CD4-positive, alpha-beta T cell (primary cell): Measurements from ENCODE around the gene SOX3. TPM values are rescaled to one million over a fixed set of nuclear protein-coding genes. Genes with fewer than 3 reads are reported as not detected.

Source experiments
- ATAC-seq: fragments of 200-7000 bp; cut with Tn5 transposase; one replicate; pipeline ENCODE4 v1.10.0; 2022; ENCODE audit warnings: mild to moderate bottlenecking; ENCODE audit not compliant: poor library complexity
- CTCF ChIA-PET: fragments of 350-600 bp; sonication (Branson Sonifier 250); formaldehyde crosslinking; loops from one replicate; lab custom pipeline; 2021; ENCODE audit warnings: antibody characterized with exemption, inconsistent platforms; lab: Charles Lee
- POLR2A ChIA-PET: fragments of 350-600 bp; sonication (Branson Sonifier 250); formaldehyde crosslinking; loops from one replicate; lab custom pipeline; 2021; ENCODE audit warnings: antibody characterized with exemption, inconsistent platforms; lab: Charles Lee
- DNase-seq, 14 experiments: peaks; one replicate each; pipeline ENCODE4 v3.0.0-alpha.2; 2013 to 2020; ENCODE audit warnings: mixed read lengths in 2 of 14
- H3K27ac ChIP-seq, 2 donors: one replicate each; pipeline versions ENCODE4 v1.5.1 to v1.7.0; 2013; ENCODE audit warnings: low read length in 2 of 2, low read depth in 1 of 2, mild to moderate bottlenecking in 1 of 2
- H3K27me3 ChIP-seq, 2 experiments: 1 replicate in 1 of 2; 2 replicates in 1 of 2; pipeline versions ENCODE4 v1.6.1 to v1.7.0; 2013; ENCODE audit warnings: low read length in 2 of 2, control low read depth in 1 of 2, mild to moderate bottlenecking in 1 of 2, moderate library complexity in 1 of 2; ENCODE audit not compliant: insufficient read depth in 2 of 2, control insufficient read depth in 1 of 2
- H3K36me3 ChIP-seq: one replicate; pipeline ENCODE4 v1.6.1; 2013; ENCODE audit warnings: low read length, control low read depth; ENCODE audit not compliant: insufficient read depth
- H3K4me1 ChIP-seq: one replicate; pipeline ENCODE4 v1.6.1; 2013; ENCODE audit warnings: low read length, control low read depth; ENCODE audit not compliant: insufficient read depth
- H3K4me3 ChIP-seq: one replicate; pipeline ENCODE4 v1.5.1; 2013; ENCODE audit warnings: mild to moderate bottlenecking, low read length, moderate library complexity
- H3K9me3 ChIP-seq, 2 experiments: 1 replicate in 1 of 2; 2 replicates in 1 of 2; pipeline versions ENCODE4 v1.6.1 to v1.7.0; 2013; ENCODE audit warnings: low read length in 2 of 2, mild to moderate bottlenecking in 2 of 2, control low read depth in 1 of 2, moderate library complexity in 1 of 2; ENCODE audit not compliant: control insufficient read depth in 1 of 2, insufficient read depth in 1 of 2
- H3K27ac Mint-ChIP-seq: one replicate; pipeline ENCODE4 v1.8.0; 2020; ENCODE audit warnings: mixed read lengths
- H3K27me3 Mint-ChIP-seq: one replicate; pipeline ENCODE4 v1.8.0; 2021; ENCODE audit warnings: mixed read lengths
- H3K36me3 Mint-ChIP-seq: one replicate; pipeline ENCODE4 v1.8.0; 2021; ENCODE audit warnings: low read depth, mixed read lengths
- H3K4me1 Mint-ChIP-seq: one replicate; pipeline ENCODE4 v1.8.0; 2021; ENCODE audit warnings: low read depth, mixed read lengths
- H3K4me3 Mint-ChIP-seq: one replicate; pipeline ENCODE4 v1.8.0; 2020; ENCODE audit warnings: mild to moderate bottlenecking, mixed read lengths
- H3K9me3 Mint-ChIP-seq: one replicate; pipeline ENCODE4 v1.8.0; 2020; ENCODE audit warnings: mixed read lengths
- CTCF ChIP-seq: fragments of 200-600 bp; IDR thresholded peaks from one replicate; pipeline ENCODE4 v1.8.0; 2022; ENCODE audit warnings: antibody characterized with exemption, mild to moderate bottlenecking
- intact Hi-C, 2 experiments: fragments of 100-400 bp; cut with DNase I in 1 of 2; cut with micrococcal nuclease in 1 of 2; formaldehyde crosslinking; loops; one replicate each; pipeline versions ENCODE4 v1.15.1 to v1.9.0; 2023 to 2025; cut with DNase I, micrococcal nuclease
- total RNA-seq, 174 experiments: library from RNA in 2 of 174; stranded (reverse) in 2 of 174; gene quantifications; one replicate each; pipeline ENCODE4 v1.2.3 and lab custom pipeline; 2021 to 2026

The SOX3 gene
- total RNA-seq, 2 experiments from 2014 or later: not detected

GRCh38 chrX:140475025-140475424 lies 29.8 kb downstream of the SOX3 start:
- ATAC-seq: no peak
- Mint-ChIP-seq H3K36me3 (no peaks in the 10 kb centered on the region), H3K4me1 (no peaks in the 10 kb centered on the region), H3K9me3 (peaks cover 3% of the 10 kb centered on the region), H3K27me3 (no peaks in the 10 kb centered on the region), H3K4me3 (no peak overlapping the region), H3K27ac (no peak overlapping the region)
- Histone ChIP-seq H3K36me3 (no peaks in the 10 kb centered on the region), H3K9me3 (peaks cover 8 to 10% of the 10 kb centered on the region in 2 experiments), H3K27ac (no peak overlapping the region), H3K27me3 (no peaks in the 10 kb centered on the region), H3K4me1 (no peaks in the 10 kb centered on the region), H3K4me3 (no peak overlapping the region)
- intact Hi-C loops: no loop called here
- TF ChIP-seq CTCF: no peak
- ChIA-PET POLR2A (no interaction called here), CTCF (no interaction called here)
- no peak for DNase-seq

- Histone ChIP-seq H3K27me3 (no peaks in the 10 kb centered on the region), H3K4me1 (no peaks in the 10 kb centered on the region), H3K27ac (no peak overlapping the region), H3K4me3 (no peak overlapping the region), H3K36me3 (no peaks in the 10 kb centered on the region), H3K9me3 (no peaks in the 10 kb centered on the region)
- Mint-ChIP-seq H3K27ac (no peak overlapping the region), H3K9me3 (no peaks in the 10 kb centered on the region), H3K27me3 (no peaks in the 10 kb centered on the region), H3K4me1 (no peaks in the 10 kb centered on the region), H3K4me3 (no peak overlapping the region), H3K36me3 (no peaks in the 10 kb centered on the region)
- ChIA-PET CTCF (no interaction called here), POLR2A (no interaction called here)
- ATAC-seq (no peak), DNase-seq (no peak)
- intact Hi-C loops: no loop called here
- no peak for TF ChIP-seq CTCF
Observed at GRCh38 chrX:140467211-140467610, 37.7 kb downstream of the SOX3 start.

Other genes starting within 250 kb of the SOX3 start
- 10 to 100 TPM in 1 of 2 experiments, 1 to 10 TPM in 1; 9.4 to 10.8 TPM for gene LINC00632, start 204.7 kb upstream of the SOX3 start, total RNA-seq